ENCODE data around the gene CCDC92.

GRCh38 chr12:123997033-123997822 lies 24.6 kb upstream of the CCDC92 start:
- TF ChIP-seq POLR2A (IDR thresholded peaks at IDR 0.05) = no peak
- no peak for TF ChIP-seq CTCF (IDR thresholded peaks at IDR 0.05)

Measured in body of pancreas (tissue), 4 donors.